Ascending aorta (tissue), 2 donors: ENCODE results near the gene CDK14. TPM values are rescaled to one million over a fixed set of nuclear protein-coding genes. Genes with fewer than 3 reads are reported as not detected.

Source experiments
- DNase-seq, 2 donors: peaks; one replicate each; pipeline ENCODE4 v3.0.0-alpha.2; 2019; ENCODE audit warnings: low spot score in 2 of 2
- H3K27ac ChIP-seq, 2 donors: fragments of 200-600 bp; sonication (generic); one replicate each; pipeline ENCODE4 v1.5.1; 2016 to 2017; ENCODE audit warnings: mild to moderate bottlenecking in 1 of 2
- H3K27me3 ChIP-seq: fragments of 200-600 bp; sonication (generic); one replicate; pipeline ENCODE4 v1.5.1; 2017
- H3K36me3 ChIP-seq, 2 donors: fragments of 200-600 bp; sonication (generic); one replicate each; pipeline ENCODE4 v1.5.1; 2016
- H3K4me1 ChIP-seq, 2 donors: fragments of 200-600 bp; sonication (generic); one replicate each; pipeline ENCODE4 v1.5.1; 2016 to 2017; ENCODE audit warnings: mild to moderate bottlenecking in 1 of 2
- H3K4me3 ChIP-seq, 2 donors: fragments of 200-600 bp; sonication (generic); one replicate each; pipeline ENCODE4 v1.5.1; 2016 to 2017; ENCODE audit warnings: mild to moderate bottlenecking in 1 of 2
- H3K9me3 ChIP-seq, 2 donors: fragments of 200-600 bp; sonication (generic); one replicate each; pipeline ENCODE4 v1.5.1; 2016
- CTCF ChIP-seq, 3 experiments: fragments of 200-600 bp in 2 of 3; fragments of 450-650 bp in 1 of 3; sonication (generic) in 2 of 3; IDR thresholded peaks; one replicate each; pipeline ENCODE4 v1.5.1; 2016 to 2019; ENCODE audit warnings: antibody characterized with exemption in 3 of 3, mild to moderate bottlenecking in 1 of 3, moderate library complexity in 1 of 3
- intact Hi-C: fragments of 100-400 bp; cut with DNase I; formaldehyde crosslinking; loops from one replicate; pipeline ENCODE4 v1.15.1; 2023
- total RNA-seq: library from RNA; depleted of rRNA; stranded (reverse); fragments of >200 nt; gene quantifications from one replicate; pipeline ENCODE4 v1.1.0, GENCODE V29; 2016

Gene CDK14
- total RNA-seq, 1 donor from 2014 or later = 5.1 TPM

- intact Hi-C loops = no loop called here
- no peaks in the 10 kb centered on the region for H3K27me3 ChIP-seq
- H3K4me1 ChIP-seq = no peaks in the 10 kb centered on the region
- H3K4me3 ChIP-seq = no peak overlapping the region
- no peak for TF ChIP-seq CTCF (IDR thresholded peaks at IDR 0.05)
- no peaks in the 10 kb centered on the region for H3K9me3 ChIP-seq
- no peaks in the 10 kb centered on the region for H3K36me3 ChIP-seq
- no peak overlapping the region for H3K27ac ChIP-seq
- DNase-seq = no peak
Observed at GRCh38 chr7:90858546-90858945, 262.4 kb downstream of the CDK14 start.

GRCh38 chr7:90859521-90859920 lies 263.4 kb downstream of the CDK14 start:
- no peak for TF ChIP-seq CTCF (IDR thresholded peaks at IDR 0.05)
- intact Hi-C loops = no loop called here
- no peak for DNase-seq
- no peak overlapping the region for H3K4me3 ChIP-seq
- no peaks in the 10 kb centered on the region for H3K36me3 ChIP-seq
- no peaks in the 10 kb centered on the region for H3K27me3 ChIP-seq
- H3K27ac ChIP-seq = no peak overlapping the region
- H3K4me1 ChIP-seq = no peaks in the 10 kb centered on the region
- no peaks in the 10 kb centered on the region for H3K9me3 ChIP-seq

GRCh38 chr7:90864088-90864487 lies 268.0 kb downstream of the CDK14 start:
- H3K4me3 ChIP-seq = no peak overlapping the region
- intact Hi-C loops = no loop called here
- no peak for TF ChIP-seq CTCF (IDR thresholded peaks at IDR 0.05)

GRCh38 chr7:90869335-90869734 lies 273.2 kb downstream of the CDK14 start:
- intact Hi-C loops = no loop called here
- no peaks in the 10 kb centered on the region for H3K9me3 ChIP-seq
- no peaks in the 10 kb centered on the region for H3K4me1 ChIP-seq
- no peak for TF ChIP-seq CTCF (IDR thresholded peaks at IDR 0.05)
- H3K36me3 ChIP-seq = no peaks in the 10 kb centered on the region
- H3K27ac ChIP-seq = no peak overlapping the region
- no peak for DNase-seq
- H3K27me3 ChIP-seq = no peaks in the 10 kb centered on the region
- no peak overlapping the region for H3K4me3 ChIP-seq

More at GRCh38 chr7:90864088-90864487, 268.0 kb downstream of the CDK14 start:
- no peak for DNase-seq
- no peaks in the 10 kb centered on the region for H3K4me1 ChIP-seq
- H3K36me3 ChIP-seq = no peaks in the 10 kb centered on the region
- H3K27ac ChIP-seq = no peak overlapping the region
- H3K9me3 ChIP-seq = no peaks in the 10 kb centered on the region
- H3K27me3 ChIP-seq = no peaks in the 10 kb centered on the region

GRCh38 chr7:90876701-90877100 lies 280.6 kb downstream of the CDK14 start:
- no peaks in the 10 kb centered on the region for H3K36me3 ChIP-seq
- no peaks in the 10 kb centered on the region for H3K9me3 ChIP-seq
- DNase-seq = no peak
- H3K4me3 ChIP-seq = no peak overlapping the region
- no peaks in the 10 kb centered on the region for H3K27me3 ChIP-seq
- no peak overlapping the region for H3K27ac ChIP-seq
- H3K4me1 ChIP-seq = no peaks in the 10 kb centered on the region
- intact Hi-C loops = no loop called here
- no peak for TF ChIP-seq CTCF (IDR thresholded peaks at IDR 0.05)

- no peaks in the 10 kb centered on the region for H3K4me1 ChIP-seq
- H3K9me3 ChIP-seq = no peaks in the 10 kb centered on the region
- H3K27me3 ChIP-seq = no peaks in the 10 kb centered on the region
- no peak for DNase-seq
- TF ChIP-seq CTCF (IDR thresholded peaks at IDR 0.05) = no peak
- no peaks in the 10 kb centered on the region for H3K36me3 ChIP-seq
- no peak overlapping the region for H3K27ac ChIP-seq
- H3K4me3 ChIP-seq = no peak overlapping the region
- intact Hi-C loops = no loop called here
Observed at GRCh38 chr7:90877201-90877600, 281.1 kb downstream of the CDK14 start.
